SK-N-MC (cell line): ENCODE measurements around the gene MSANTD7.

Experiments
- EZH2 ChIP-seq: fragments of 200-600 bp; sonication (generic); IDR thresholded peaks from one replicate; pipeline ENCODE4 v1.6.1; 2017; ENCODE audit warnings: antibody characterized with exemption
- FOXP2 ChIP-seq: optimal IDR thresholded peaks from 2 replicates; pipeline ENCODE3; 2011; ENCODE audit warnings: mild to moderate bottlenecking, moderate library complexity; ENCODE audit not compliant: insufficient read depth; ENCODE audit errors: extremely low read length, control extremely low read depth
- POLR2AphosphoS5 ChIP-seq: IDR thresholded peaks from 2 replicates; pipeline ENCODE4 v1.6.1; 2012; ENCODE audit warnings: mild to moderate bottlenecking, low read depth, low read length, borderline replicate concordance

- TF ChIP-seq EZH2: no peak
- no peak for TF ChIP-seq POLR2AphosphoS5
- TF ChIP-seq FOXP2: no peak
Observed at GRCh38 chr10:14821635-14822375, 16.3 kb upstream of the MSANTD7 start.
